GM20431 (cell line): ENCODE data around the gene EHF.

Source experiments
- in situ Hi-C: fragments of 300-500 bp; cut with MseI, MboI; formaldehyde crosslinking; loops from one replicate; pipeline ENCODE4 v1.15.0; 2020; ENCODE audit warnings: low sequenced_read_pairs; ENCODE audit not compliant: unreplicated experiment

The EHF gene

GRCh38 chr11:34706709-34707461 lies 86.0 kb downstream of the EHF start:
- in situ Hi-C loops = no loop called here

GRCh38 chr11:34707462-34707840 lies 86.6 kb downstream of the EHF start:
- in situ Hi-C loops = no loop called here
